A673 (cell line): Measurements from ENCODE around the gene PYCARD.

Experiments
- CTCF ChIP-seq: fragments of 300-800, 200-600 bp; sonication (generic); conservative IDR thresholded peaks from 2 replicates; pipeline ENCODE4 v1.5.1; 2017; ENCODE audit warnings: low read depth, mild to moderate bottlenecking, antibody characterized with exemption, low read length, moderate library complexity, mixed read lengths
- EZH2 ChIP-seq: fragments of 200-600 bp; sonication (generic); IDR thresholded peaks from 2 replicates; pipeline ENCODE4 v1.6.1; 2017; ENCODE audit warnings: borderline replicate concordance, low read depth, mild to moderate bottlenecking, mixed read lengths, antibody characterized with exemption, low read length; ENCODE audit not compliant: poor library complexity, severe bottlenecking

GRCh38 chr16:31251435-31251834, 48.9 kb upstream of the PYCARD start:
- TF ChIP-seq CTCF (no peak), EZH2 (no peak)
